Right hindlimb (tissue), 1 donor: ENCODE measurements around the gene P2RX2.
"Not testable (repeated sequence)": the region's sequence is repeated elsewhere in the genome, so short reads cannot be mapped to it uniquely, and the experiment has no call there.

Experiments used
- DNase-seq: peaks from one replicate; pipeline ENCODE4 v3.0.0-alpha.2; 2018

Gene P2RX2

DNA sequence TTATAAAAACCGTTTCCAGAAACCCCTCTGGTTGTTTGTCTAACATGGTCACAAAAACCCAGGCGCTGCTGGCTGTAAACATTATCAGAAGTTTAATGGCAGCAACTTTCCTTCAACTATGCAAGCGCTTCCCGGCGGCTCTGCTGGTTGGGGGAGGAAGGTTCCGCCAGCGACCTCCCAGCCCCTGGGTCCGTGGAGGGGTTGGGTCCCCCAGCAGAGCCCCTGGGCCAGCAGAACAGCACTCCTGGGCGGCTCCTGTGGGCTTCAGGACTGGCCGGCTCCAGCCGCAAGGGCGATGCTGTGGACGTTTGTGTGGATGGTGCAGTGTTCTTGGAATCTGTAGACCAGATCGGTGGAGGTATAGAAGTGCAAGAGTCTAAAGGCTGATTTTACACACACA, 34.1 kb upstream of the P2RX2 start:
- no peak for DNase-seq

DNA sequence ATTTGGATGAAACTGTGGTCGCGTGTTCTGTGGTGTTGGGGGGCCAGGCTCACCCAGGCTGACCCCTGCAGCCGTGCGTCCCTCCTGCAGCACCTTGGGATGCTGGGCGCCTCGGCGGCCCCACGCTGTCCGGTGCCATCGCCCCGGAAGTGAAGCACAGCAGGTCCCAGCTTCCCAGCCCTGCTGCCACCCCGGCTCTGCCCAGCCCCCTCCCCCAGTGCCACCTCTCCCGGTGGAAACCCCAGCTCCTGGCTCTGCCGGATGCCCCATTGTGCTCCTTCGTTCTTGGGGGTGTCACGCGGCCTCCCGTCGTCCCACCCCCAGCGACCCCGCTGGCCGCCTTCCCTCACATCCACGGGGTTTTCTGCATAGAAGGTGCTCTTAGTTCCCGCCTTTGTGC, 33.4 kb upstream of the P2RX2 start:
- DNase-seq = no peak

DNA sequence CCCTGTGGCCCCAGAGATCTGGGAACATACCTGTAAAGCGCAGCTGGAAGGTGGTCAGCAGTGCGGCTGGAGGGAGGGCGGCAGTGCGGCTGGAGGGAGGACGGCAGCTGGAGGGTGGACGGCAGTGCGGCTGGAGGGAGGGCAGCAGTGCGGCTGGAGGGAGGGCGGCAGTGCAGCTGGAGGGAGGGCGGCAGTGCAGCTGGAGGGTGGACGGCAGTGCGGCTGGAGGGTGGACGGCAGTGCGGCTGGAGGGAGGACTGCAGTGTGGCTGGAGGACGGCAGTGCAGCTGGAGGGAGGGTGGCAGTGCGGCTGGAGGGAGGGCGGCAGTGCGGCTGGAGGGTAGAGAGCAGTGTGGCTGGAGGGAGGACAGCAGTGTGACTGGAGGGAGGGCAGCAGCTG, 31.6 kb upstream of the P2RX2 start:
- DNase-seq = no peak

DNA sequence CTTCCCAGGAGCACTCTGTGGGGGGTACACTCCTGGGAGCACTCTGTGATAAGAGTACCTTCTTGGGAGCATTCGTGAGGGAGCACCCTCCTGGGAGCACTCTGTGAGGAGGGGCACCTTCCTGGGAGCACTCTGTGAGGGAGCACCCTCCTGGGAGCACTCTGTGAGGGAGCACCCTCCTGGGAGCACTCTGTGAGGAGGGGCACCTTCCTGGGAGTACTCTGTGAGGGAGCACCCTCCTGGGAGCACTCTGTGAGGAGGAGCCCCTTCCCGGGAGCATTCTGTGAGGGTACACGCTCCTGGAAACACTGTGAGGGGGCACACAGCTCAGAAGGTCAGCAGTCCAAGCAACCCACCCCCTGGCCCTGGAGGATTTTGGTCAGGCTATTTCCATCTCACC, 30.8 kb upstream of the P2RX2 start:
- no peak for DNase-seq

DNA sequence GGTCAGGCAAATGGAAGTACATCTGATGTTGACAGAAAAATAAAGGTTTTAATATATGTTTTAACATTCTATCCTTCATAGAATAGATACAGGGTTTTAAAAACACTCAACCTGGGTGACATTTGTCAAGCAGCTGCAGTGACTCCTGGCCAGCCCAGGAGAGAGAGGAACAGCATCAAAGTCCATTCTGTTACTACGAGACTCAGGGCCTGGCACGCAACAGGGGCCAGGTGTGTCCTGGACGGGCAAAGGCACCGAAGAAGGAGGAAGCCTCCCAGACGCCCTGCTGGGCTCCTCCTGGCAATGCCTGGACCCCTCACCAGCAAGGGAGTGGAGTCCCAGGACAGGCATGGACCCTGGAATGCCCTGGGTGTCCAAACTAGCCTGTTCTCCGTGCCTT, 30.3 kb upstream of the P2RX2 start:
- DNase-seq = no peak

DNA sequence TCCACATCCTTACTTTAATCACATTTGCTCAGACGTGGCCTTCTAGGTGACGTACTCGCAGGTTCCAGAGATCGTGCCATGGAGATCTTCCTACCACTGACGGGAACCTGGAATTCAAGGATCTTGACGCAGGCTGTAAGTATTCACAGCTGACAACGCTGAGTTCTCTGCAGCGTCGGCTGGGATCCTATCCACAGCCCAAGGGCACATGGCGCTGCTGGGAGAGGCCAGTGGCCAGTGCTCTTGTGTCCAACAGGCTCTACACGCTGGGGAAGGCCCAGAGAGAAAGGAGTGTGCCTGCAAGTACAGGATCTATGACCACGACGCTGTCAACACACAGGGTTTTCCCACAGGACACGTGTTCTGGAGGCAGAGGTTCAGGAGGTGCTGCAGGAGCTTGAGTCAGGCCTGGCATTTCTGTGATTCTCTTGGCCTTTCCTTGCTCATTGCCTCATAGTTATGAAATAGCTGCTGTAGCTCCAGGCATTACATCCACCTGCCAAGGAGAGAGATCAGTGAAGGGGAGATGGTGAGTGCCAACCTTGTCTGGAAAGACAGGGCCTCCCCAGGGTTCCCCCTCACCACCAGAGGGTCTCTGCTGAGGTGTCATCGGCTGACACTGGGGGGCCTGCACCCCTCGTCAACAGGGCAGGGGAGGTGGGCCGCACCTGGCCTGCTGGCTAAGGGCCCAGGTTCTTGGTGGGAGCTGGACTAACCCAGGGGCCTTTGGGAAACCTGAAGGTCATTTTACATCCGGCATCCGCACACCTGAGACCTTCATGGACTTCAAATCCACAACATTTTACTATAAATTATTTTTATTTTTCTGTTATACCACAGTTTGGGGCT, 29.5 kb upstream of the P2RX2 start:
- DNase-seq = no peak

DNA sequence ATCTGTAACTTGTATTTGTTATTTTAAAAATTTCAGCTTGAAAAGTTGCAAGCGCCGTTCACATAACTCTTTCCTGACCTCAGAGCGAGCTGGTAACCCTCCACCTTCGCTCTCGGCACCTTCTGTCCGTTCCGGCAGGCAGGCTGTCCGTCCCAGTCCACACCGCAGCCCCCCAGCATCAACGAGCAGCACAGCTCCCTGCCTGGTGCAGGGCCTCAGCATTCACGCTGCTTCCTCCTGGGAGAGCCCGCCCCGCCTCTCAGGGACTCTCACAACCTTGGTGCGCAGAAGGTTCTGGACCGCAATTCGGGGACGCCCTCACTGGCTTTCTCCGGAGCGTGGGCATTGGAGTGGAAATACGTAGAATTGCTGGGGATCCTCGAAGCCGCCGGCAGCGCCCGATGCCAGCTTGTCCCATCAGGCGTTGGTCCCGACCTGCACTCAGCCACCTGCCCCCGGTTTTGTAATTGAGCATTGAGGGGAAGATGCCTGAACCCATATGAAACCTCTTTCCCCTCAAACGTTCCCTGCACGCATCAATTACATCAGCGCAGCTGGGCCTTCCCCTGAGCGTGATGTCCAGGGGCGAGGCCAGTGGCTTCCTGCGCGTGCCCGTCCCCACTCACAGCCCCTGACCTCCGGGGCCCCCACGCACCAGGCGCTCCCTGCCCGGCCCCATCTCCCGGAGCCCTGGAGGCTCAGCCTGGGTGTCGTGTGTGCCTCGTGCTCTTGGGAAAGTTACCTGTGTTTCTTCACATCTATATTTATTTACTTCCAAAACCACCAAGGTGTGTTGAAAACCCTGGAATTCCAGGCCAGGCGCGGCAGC, 27.3 kb upstream of the P2RX2 start:
- DNase-seq = no peak

DNA sequence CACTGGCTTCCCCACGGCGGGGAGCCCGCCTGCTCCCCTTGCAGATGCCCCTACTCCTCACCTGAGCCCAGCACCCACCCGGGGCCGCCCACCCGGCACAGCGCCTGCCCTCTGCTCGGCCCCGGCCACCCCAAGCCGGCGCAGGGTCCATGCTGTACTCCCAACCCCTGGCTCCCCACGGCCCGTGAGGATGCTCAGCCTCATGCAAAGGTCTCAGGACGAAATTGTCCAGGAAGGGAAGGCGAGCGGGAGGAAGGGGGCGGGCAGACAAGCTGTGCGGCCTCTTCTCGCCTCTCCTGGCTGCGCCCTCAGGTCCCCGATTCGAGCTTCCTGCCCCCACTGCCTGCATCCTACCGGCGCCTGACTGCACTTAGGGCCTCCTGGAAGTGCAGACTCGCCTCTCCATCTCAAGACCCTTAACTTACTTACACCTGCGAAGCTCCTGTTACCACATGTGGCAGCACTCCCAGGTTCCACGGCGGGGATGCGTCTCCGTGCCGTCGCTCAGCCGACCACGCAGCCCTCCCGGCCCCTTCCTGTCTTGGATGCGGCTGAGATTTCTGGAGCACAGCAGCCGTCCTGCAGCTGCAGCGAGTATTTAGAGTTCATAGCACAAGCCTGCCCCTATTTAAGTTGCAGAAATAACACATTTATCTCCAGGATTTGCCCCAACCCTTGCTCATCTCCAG, 26.1 kb upstream of the P2RX2 start:
- no peak for DNase-seq

DNA sequence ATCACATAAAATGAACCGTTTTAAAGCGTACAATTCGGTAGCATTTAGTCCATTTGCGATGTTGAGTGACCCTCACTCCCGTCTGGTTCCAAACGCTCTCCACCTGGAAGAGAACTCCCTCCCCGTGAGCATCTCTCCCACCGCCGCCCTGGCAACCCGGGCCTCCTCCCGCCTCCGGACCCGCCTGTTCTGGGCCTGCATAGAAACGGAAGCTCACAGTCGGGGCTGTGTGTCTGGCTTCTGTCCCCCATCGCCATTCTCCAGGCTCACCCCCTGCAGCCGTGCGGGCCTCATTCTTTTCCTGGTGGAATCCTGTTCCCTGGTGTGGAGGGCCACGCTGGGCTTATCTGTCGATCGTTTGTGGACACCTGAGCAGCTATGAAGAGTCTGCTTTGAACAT, 25.5 kb upstream of the P2RX2 start:
- no peak for DNase-seq

DNA sequence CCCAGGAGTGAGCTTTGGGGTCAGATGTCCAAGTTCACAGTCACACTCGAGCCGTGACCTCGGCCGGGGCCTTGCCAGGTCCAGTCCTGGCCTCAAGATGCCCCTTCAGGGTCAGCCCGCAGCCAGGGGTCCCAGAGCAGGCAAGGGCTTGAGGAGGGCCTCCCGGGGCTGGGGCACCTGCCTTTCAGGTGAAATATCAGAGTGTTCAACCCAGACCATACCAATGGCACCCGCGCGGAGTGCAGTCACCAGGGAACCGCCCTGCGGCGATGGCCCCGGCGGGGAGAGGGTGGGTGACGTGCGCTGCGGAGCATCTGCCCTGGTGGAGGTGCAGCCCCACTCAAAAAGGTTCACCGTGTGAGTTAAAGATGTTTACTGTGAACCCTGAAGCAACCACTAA, 25.1 kb upstream of the P2RX2 start:
- DNase-seq = peak; percentile 19

DNA sequence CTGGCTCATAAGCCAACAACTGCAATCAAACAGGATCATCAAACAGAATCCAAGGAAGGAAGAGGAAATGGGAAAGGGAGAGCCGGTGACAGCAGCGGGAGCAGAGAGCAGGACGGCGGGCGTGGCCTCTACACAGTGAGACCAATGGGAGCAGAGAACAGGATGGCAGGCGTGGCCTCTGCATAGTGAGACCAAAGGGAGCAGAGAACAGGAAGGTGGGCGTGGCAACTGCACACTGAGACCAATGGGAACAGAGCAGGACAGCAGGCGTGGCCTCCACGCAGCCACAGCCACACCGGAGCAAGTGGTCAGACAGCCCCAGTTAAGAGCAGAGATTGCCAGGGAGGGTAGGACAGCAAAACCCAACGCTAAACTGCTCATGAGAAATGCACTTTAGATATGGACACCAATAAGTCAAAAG, 24.6 kb upstream of the P2RX2 start:
- DNase-seq = peak; percentile 94

DNA sequence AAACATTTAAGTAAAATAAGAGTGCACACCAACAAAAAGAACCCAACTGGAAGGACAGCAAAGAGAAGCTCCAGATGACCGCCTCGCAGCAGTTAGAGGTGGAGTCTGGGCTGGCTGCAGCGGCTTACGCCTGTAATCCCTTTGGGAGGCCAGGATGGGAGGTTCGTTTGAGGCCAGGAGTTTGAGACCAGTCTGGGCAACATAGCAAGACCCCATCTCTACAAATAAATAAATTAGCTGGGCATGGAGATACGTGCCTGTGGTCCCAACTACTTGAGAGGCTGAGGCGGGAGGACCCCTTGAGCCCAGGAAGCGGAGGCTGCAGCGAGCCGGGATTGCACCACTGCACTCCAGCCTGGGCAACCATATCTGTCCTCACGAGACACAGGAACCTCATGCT, 23.4 kb upstream of the P2RX2 start:
- DNase-seq = no peak

DNA sequence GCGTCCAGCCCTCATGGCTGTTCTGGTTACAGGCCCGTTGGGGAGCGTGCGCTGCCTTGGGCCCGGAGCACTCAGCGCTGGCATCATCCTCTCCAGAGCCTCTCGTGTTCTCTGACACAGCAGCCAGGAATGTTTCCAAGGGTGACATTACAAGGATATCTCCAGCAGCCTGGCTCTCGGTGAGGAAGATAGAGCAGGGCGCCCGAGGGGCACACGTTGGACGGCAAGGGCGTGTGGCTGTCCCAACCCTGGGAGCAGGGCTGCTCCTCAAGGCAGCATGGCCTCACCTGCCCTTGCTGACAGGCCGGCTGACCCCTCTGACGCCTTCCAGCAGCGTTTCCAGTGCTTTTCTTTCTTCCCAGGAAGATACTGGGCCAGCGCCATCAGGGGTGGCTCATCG, 22.6 kb upstream of the P2RX2 start:
- DNase-seq = no peak

DNA sequence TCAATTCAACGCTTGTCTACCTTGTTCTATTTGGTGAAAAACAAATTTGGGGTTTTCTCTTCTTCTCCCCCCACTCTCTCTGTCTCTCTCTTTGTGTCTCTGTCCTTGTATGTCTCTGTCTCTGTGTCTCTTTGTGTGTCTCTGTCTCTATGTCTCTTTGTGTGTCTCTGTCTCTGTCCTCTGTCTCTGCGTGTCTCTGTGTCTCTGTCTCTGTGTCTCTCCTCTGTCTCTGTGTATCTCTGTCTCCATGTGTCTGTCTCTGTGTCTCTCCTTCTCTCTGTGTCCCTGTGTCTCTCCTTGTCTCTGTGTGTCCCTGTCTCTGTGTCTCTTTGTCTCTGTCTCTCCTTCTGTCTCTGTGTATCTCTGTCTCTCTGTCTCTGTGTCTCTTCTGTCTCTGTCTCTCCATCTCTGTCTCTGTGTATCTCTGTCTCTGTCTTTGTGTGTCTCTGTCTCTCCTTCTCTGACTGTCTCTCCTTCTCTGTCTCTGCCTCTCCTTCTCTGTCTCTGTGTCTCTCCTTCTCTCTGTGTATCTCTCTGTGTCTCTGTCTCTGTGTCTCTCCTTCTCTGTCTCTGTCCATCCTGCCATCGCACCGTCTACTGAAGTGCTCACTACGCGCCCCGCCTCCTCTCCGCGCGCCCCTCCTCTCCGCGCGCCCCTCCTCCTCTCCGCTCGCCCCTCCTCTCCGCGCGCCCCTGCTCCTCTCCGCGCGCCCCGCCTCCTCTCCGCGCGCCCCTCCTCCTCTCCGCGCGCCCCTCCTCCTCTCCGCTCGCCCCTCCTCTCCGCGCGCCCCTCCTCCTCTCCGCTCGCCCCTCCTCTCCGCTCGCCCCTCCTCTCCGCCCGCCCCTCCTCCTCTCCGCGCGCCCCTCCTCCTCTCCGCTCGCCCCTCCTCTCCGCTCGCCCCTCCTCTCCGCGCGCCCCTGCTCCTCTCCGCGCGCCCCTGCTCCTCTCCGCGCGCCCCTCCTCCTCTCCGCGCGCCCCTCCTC, 21.0 kb upstream of the P2RX2 start:
- peak; percentile 70 for DNase-seq

DNA sequence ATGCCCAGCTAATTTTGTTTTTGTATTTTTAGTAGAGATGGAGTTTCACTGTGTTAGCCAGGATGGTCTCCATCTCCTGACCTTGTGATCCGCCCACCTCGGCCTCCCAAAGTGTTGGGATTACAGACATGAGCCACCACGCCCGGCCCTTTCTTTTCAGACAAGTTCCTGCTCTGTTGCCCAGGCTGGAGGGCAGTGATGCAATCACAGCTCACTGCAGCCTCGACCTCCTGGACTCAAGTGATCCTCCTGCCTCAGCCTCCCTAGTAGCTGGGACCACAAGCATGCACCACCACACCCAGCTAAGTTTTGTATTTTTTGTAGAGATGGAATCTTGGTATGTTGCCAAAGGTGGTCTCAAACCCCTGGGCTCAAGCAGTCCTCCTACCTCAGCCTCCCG, 19.1 kb upstream of the P2RX2 start:
- not testable (repeated sequence) for DNase-seq

DNA sequence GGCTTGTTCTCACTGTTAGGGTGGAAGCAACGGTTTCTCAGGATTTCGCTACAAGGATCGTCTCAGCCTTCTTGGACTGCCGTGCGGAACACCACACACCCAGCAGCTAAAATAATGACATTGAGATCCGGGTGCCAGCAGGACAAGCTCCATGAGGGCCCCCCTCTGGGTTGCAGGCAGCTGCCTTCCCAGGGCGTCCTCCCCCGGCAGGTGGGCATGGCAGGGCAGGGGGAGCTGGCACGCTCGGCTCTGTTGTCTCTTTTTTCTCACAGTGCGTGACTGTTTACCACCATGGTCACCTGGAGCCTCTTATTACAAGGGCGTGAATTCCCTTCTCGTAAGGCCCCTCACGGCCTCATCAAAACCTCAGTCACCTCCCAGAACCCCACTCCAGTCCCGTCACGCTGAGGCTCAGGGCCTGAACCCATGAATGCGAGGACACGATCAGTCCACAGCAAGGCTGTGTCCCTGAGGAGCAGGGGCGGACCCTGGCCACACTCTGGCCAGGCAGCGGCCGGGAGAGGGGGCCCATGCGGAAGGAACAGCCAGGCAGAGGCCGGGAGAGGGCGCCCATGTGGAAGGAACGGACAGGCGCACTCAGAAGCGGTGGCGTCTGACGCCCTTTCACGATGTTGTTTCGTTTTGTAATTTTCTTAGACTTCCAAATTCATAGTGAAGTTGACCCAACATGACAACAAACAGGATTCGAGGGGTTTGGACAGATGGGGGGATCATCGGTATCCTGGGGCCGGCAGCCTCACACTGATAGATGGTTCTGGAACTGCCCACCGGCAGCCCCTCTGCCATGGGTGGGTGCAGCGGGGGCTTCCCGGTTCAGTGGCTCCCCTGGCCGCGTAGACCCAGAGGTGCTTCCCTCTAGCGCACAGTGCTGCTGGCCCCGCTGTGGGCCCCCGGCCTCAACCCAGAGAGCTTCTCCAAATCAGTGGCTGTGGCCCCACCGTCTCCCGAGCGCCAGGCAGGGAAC, 18.2 kb upstream of the P2RX2 start:
- DNase-seq = peak; percentile 87

DNA sequence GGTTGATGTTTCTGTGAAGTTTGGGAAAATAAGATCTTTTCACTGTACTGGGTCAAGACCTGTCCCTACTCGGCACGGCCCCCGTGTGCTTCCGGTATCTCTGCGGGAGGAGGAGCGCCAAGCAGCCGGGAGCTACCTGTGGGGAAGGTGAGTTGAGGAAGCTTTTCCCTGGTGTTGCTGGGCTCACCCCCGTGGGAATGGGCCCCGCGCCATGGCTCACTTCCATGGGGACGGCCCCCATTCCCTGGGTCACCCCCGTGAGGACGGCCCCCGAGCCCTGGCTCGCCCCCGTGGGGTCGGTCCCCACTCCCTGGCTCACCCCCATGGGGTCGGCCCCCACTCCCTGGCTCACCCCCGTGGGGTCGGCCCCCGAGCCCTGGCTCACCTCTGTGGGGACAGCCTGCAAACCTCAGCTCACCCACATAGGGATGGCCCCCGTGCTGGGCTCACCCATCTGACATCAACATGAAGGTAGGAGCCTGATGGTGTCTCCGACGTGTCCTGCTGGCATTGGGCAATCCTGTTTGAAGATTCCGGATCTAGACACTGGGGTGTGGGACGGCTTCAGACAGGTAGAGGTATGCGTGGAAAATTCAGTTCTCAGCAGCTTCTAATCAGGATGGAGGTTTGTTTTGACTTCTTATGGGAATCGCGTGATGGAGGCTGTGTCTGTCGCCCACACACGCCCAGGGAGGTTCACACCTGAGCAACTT, 17.2 kb upstream of the P2RX2 start:
- DNase-seq = no peak

DNA sequence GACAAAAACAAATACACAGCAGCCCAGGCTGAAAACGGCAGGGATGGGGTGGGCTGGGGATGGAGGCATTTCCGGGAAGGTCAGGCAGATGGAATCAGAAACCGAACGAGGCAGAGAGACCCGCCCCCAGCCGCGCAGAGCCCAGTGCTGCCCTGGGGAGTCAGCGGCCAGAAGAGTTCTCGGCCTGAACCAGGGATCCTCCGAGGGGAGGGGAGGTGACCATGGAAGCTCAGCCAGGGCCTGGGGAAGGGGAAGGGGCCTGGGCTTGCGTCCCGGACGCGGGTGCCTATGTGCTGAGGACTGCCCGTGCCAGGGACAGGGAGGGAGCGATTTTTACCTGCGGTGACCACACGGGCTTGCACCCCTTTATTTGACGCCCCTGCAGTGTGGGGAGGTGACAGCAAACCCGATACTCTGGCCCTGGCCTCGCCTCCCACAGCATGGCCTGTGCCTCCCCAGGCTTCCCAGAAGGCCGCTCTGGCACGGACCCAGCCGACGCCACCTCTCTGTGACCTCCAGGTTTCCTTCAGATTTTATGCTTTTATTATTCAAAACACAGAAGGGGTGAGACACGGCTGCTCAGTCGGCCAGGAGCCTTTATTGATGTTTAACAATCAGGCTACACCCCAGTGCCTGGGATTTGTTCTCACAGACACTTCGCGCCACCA, 15.9 kb upstream of the P2RX2 start:
- peak; percentile 83 for DNase-seq

DNA sequence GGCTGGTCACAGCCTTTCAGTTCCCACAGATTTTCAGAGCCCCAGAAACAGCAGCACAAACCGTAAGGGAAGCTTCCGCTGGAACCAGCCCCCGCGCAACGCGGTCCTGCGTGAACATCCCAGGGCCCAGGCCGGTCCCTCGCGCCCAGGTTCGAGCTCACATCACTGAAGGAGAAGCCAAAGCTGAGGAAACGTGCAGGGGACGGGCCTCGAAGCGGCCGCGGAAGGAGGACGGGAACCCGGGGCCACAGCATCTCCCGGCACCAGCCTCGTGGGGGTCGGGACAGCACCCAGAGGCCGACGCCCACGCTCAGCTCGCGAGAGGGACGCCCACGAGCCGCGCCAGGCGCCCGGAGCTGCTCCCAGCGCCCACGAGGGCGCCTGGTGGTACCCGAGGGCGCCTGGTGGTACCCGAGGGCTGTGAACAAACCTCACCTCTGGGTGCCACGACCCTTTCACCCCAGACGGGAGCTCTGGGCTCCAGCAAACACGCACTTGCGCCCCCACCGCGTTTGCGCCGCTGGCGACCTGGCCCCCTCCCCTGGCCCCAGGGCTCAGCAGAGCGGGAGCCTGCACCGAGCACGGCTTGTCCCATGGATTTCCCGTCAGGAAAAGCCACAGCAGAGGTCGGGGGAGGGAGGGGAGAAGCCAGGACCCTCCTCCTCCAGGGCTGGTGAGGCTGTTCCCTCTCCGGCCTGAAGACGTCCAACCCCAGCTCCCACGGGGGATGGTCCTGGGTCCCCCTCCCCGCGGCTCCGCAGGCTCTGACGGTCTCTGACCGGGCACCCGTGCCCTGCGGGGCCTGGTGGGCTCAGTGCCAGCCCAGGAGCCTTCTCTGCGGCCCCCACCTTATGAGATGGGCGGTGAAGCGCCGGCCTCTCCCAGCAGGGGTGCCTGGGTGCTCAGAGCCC, 15.1 kb upstream of the P2RX2 start:
- no peak for DNase-seq
